NCI-H1930 (cell line): ENCODE data around the gene CBFA2T2.
"Not testable (repeated sequence)": the region's sequence is repeated elsewhere in the genome, so short reads cannot be mapped to it uniquely, and the experiment has no call there.

Experiments used
- DNase-seq, 2 experiments: peaks; one replicate each; lab custom pipeline; 2025; lab: John Stamatoyannopoulos, UW

CBFA2T2 gene

DNA sequence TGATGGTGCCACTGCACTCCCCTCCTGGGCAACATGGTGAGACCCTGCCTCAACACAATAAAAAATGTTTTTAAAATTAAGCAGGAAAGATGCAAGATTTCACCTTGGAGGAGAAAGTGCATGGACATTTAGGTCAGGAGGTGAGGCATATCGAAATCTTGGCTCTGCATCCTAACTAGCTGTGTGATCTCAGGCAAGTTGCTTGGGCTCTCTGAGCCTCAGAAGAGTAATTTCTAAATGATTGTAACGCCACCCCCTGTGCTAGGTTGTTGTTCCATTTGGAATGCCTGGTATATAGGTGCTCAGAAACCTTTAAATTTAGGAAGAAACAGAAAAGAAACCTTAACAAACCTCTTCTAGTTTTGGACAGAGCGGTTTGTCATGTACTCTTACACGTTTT is 136.3 kb downstream of the CBFA2T2 start:
- DNase-seq = no peak

DNA sequence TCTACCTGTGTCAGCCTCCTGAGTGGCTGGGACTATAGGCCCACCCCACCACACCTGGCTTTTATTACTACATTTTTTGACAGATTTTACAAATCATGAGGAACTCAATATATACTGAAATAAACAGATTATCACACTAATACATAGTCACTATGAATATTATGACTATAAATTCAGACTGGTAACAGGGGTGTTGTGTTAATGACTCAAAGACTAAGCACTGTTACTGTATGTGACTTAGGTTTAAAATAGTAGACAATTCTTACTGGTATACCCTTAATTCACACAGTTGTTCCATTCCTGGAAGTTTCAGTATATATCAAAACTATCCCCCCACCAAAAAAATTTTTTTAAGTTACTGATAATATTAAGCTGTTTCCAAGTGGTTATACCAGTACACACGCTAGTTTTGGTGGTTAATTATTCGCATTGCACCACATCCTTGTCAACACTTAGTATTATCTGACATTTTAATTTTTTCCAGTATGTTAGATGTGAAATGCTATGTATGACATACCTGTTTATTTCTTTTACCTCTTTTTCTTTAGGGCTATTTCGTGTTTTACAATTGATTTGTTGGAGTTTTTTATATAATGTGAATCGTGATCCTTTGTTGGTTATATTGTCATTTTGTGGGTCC is 137.8 kb downstream of the CBFA2T2 start:
- no peak for DNase-seq

DNA sequence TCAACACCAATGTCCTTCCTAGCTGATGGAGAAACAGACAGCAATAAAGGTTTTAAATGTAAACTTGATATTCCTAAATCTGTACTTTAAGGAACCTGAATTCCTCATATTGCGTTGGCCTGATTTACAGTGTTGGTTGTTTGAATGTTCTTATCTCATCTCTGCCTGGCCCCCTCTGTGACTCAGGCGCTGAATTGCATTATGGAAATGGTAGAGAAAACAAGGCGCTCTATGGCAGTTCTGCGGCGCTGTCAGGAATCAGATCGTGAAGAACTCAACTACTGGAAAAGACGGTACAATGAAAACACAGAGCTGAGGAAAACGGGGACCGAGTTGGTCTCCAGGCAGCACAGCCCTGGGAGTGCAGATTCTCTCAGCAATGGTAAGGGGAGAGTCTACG is 139.6 kb downstream of the CBFA2T2 start:
- DNase-seq = no peak

DNA sequence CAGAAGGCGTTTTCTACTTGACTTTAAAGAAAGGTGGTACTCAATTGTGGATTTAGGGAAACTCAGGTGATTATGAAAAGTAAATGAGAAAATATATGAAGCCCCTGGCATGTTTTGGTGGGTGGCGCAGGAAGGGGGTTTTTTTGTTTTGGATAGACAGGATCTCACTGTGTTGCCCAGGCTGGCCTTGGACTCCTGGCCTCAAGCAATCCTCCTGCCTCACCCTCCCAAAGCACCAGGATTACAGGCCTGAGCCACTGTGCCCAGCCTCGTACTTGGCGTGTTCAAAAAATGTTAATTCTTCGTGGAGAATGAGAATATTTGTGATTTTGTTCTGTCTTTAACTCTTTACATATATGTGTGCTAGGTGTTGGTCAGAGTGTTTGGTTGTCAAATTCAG is 140.1 kb downstream of the CBFA2T2 start:
- no peak for DNase-seq

DNA sequence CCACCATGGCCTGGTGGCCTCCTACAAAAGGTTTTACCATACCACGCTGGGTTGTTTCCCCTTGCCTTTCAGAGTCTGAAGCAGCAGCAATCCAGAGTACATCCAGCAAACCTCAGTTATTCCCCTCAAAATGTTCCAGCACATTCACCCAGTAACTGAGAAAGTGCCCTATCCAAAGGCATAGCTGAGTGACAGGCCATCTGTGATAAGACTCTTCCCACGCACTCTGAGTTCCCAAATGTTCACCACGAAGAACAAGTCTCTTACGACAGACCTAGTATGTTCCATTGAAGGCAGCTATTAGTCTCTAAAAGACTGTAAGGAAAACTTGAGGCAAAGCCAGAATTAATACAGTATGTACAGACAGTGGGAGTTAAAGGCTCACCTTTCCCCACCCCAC is 140.6 kb downstream of the CBFA2T2 start:
- no peak for DNase-seq

DNA sequence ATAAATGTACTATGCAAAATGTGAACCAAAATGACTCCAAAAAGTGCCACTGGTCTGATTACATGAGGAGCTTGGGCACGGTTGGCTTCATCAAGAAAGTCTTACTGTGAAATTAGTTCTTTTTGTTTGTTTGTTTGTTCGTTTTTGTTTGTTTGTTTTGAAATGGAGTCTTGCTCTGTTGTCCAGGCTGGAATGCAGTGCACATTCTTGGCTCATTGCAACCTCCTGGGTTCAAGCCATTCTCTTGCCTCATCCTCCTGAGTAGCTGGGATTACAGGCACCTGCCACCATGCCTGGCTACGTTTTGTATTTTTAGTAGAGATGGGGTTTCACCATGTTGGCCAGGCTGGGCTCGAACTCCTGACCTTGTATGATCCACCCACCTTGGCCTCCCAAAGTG is 142.0 kb downstream of the CBFA2T2 start:
- not testable (repeated sequence) for DNase-seq

DNA sequence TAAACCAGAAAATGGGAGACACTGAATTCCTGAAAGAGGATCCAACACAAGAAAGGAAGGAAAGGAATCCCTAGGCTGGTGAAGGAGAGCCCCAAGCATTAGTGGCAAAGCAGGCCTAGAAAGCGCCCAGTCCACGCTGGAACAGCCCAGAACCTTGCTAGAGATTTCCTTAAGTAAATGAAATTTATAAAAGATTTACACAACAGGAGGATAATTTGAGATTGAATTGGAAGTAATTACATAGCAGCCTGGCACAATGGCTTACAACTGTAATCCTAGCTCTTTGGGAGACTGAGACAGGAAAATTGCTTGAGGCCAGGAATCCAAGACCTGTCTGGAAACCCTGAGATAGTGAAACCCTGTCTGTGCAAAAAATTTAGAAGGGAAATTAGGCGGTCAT is 145.4 kb downstream of the CBFA2T2 start:
- DNase-seq = no peak

DNA sequence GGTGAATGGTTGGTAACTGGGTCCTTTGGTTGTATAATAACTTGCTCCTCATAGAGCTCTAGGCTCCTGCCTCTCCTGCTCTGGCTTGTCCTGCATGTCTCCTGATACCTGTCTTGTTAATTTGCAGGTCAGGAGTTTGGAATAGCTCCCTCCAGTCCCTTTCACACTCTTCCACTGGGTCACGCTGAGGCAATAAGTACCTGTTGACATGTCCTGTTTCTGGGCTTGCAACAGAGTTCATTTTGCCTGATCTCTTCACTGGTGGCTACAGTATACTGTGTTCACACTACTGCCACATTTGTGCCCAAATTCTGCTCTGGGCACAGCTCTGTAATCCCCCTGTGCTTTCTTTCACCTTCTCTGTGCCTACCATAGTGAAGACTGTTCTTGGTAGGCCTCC is 146.9 kb downstream of the CBFA2T2 start:
- DNase-seq = no peak

DNA sequence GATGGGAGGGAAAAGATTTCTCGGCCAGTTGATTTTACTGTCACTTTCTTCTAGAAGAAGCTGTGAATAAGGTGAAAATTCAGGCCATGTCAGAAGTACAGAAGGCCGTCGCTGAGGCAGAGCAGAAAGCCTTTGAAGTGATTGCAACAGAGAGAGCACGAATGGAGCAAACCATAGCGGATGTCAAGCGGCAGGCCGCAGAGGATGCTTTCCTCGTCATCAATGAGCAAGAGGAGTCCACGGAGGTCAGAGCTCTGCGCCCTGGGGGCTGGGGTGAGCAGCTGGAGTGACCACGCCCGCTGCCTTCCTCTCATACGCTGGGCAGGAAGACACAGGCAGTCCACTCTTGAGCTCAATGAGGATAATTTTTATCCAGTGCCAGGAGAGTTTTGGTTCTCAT is 150.4 kb downstream of the CBFA2T2 start:
- no peak for DNase-seq

DNA sequence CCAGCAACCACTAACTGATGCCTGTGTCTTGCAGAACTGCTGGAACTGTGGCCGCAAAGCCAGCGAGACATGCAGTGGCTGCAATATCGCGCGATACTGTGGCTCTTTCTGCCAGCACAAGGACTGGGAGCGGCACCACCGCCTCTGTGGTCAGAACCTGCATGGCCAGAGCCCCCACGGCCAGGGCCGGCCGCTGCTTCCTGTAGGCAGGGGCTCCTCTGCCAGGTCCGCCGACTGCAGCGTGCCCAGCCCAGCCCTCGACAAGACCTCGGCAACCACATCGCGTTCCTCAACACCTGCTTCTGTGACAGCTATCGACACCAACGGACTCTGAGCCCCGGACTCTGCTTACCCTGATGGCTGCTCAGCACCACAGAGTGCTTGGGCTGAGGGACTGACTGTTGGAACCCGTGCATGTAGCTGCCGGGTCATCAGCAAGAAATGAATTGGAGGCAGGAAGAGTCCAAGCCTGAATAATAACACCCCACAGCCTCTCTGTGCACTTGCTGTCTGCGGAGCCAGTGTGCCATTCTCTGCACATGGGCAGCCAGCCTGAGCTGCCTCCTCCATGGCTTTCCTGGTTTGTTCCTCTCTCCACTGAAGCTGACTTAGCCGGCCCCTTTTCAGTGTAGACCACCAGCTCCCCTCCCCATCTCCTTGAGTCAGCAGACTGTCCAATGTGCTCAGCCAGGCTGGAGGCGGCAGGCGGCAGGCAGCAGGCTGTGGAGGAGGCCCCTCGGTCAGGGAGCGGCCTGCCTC is 154.6 kb downstream of the CBFA2T2 start:
- DNase-seq = no peak

DNA sequence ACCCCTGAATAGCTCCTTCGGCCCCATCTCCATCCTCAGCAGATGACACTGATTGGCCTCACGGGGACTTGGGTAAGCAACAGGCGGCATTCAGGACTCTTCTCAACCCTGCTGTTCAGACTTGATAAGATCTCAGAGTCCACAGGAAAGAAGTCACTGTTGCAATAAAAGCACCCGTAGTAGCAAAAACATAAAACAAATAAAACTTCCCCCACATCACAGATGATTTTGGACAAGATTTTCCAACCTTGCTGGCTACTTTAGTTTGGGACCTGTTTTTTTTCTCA is 155.1 kb downstream of the CBFA2T2 start:
- no peak for DNase-seq

DNA sequence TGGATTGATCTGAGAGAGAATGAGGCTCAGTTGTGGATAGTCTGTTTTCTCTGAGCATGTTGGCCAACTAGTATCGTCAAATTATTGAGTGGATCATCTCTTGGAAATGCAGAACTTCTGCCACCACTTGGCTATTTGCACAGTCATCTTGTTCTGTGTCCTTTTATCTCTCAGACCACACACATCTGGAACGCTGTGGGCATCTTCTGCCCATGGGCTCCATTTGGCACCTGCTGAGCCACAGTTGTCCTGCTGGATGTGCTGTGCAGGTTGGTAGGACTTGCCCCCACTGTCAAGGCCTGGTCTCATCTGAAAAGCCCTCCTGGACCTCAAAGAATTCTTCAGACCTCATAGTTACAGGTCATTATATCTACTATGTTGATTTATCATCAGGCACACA is 155.5 kb downstream of the CBFA2T2 start:
- DNase-seq = no peak

DNA sequence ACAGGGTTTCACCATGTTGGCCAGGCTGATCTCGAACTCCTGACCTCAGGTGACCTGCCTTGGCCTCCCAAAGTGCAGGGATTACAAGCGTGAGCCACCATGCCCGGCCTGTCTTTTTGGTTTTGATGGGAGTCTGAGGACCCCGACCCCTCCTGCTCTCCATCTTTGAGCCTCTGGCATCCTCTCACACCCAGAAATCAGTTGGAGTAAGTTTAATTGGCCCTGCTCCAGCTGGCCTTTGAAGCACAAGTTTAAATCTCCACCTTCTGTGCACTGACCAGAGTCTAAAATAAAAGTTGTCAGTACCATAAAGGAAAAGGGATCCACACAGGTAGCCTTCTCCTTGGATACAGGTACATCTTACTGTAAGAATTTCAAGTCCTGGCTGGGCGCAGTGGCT is 156.3 kb downstream of the CBFA2T2 start:
- DNase-seq = no peak

DNA sequence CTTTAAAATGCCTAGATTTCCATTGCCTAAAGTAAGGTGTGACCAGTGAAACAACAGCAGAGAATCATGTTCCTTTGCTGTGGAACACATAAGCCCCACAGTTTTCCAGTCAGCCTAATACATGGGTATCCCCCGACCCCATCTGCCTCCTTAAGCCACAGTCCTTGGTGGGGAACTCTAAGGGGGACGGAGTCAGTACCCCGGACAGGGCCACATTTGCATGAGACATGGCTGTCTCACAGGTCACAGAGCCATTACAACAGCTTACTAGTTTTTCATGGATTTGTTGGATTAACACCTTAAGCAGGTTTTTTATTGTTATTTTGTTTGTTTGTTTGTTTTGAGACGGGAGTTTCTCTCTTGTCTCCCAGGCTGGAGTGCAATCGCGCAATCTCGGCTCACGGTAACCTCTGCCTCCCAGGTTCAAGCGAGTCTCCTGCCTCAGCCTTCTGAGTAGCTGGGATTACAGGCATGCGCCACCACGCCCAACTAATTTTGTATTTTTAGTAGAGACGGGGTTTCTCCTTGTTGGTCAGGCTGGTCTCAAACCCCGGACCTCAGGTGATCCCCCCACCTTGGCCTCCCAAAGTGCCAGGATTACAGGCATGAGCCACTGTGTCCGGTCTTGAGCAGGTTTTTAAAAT is 157.2 kb downstream of the CBFA2T2 start:
- DNase-seq = not testable (repeated sequence)

DNA sequence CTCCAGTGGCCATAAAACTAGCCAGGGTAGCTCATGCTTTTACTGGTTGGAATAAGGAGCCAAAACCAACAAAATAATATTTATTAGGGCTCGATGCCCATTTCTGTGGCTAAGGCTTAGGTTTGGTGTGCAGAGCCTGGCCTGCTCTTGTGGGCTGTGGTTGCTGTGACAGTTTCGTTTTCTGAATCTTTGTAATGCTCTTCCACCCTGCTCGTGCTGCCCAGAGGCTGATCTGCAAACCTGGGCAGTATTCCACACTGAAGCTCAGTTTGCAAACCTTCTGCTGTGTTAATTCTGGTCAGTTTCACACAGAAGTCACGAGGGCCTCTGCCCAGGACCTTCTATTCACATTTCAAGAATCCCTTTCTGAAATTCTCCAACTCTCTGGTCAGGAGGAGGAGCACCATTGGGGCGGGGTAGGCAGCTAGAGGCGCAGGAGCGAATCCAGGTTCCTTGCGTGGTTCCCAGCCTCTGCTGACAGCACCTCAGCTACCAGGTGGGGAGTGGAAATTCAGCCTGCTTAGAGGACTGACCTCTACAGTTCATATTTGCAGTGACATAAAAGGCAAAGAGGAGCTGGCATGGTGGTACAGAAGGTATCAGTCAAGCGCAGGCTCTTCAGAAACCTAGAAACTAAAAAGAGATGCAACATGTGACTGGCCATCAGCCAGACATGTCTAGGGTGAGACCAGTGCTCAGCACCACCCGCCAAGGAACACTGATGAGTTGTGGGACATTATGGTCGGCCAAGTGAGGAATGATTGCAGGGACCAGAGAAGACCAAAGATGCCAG is 157.9 kb downstream of the CBFA2T2 start:
- DNase-seq = no peak

DNA sequence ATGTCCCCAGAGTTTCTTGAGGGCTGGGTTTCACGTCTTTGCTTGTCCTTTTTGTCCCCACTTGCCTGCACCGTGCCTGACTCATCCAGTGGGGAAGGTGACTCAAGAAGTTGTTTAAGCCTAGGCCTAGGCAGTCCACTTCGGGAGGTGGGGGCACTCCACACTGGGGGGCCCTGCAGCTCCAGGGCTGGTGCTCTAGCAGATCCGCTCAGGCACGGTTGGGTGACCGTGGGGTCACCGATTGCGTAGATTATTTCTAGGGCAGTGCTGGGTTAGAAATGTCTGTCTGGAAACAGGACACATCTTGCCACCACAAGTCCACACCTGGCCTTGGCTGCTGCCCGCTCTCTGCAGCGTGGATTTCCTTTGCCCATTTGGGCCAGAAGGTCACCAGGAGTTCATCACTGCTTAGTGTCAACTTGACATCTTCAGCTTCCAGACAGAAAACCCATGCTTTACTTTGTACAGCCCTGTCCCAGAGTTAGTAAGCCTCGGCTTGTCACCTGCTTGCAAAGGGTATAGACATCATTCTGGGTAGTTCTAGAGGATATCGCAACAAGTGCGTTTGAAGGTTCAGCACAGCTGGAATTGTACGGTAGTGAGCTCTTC is 158.6 kb downstream of the CBFA2T2 start:
- no peak for DNase-seq

DNA sequence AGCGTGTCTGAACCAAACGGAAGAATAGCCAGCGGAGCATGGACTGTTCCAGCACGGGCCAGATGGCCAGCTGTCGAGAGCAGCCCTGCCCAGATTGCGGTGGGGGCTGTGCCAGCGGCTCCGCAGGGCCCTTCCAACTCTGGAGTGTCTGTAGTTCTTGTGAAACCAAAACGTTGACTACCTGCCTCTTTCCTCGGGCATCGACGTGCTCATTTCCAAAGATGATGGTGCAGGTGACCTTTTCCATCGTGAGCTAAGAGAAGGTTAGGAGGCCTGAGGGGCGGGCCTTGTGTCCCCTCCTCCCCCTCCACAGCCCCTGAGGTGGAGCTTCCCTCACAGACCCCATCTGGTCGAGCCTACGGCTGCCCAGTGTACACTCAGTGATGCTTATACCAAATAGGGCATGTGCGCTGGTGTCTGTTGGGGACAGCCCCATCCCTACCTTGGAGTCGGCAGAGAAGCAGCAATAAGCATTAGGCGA is 159.3 kb downstream of the CBFA2T2 start:
- DNase-seq = no peak

DNA sequence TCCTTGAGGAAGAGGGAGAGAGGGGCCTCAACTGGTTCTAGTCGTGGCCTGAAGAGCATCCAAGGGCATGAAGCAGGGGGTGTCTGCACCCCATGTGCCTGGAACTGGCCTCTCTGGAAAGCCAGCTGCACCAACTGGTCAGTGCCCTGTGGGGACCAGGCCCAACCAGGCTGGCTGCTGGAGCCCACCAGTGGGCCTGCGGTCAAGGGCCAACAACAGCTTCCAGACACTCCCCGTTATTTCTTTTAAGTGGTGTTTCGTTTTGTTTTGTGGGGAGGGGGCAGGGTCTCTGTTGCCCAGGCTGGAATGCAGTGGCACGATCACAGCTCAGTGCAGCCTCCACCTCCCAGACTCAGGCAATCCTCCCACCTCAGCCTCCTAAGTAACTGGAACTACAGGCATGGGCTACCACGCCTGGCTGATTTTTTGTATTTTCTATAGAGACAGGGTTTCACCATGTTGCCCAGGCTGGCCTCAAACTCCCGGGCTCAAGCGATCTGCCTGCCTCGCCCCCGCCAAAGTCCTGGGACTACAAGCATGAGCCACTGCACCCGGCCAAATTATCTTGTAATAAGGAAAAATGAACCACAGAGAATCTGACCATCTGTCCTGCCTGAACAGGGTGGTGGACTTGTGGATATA is 160.3 kb downstream of the CBFA2T2 start:
- DNase-seq = no peak

DNA sequence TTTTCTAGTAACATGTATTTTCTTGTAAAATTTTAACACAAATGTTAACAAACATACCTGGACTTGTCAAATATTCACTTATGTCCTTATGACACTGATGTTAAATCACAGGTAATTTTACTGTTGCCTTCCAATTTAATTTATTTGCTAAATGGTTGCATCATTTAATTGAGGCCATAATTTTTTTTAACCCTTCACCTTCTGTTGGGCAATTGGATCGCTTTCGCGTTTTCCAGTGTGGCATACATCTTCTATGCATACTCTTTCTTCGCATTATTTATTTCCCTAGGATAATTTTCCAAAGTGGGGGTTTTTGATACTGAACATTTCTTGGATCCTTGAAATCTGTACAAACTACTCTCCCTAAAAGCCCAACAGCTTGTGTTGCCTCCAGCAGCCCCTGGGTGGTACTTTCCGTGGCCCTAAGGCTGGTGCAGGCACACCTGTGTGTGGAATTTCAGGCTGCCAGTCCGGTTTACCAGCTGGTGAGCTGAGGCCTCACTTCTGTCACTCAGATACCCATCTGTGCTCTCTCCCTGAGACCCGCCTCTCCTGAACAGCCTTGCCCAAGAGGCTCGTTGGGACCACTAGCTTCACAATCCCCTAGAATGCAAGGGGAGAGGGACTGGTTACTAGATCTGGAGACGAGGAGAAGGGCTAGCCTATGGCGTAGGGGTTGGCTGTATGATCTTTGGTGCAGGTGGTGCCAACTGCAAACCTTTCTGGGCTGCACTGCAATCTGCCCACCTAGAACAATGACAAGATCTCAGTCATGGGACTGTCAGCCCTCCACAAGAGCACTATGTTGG is 161.1 kb downstream of the CBFA2T2 start:
- DNase-seq = no peak

DNA sequence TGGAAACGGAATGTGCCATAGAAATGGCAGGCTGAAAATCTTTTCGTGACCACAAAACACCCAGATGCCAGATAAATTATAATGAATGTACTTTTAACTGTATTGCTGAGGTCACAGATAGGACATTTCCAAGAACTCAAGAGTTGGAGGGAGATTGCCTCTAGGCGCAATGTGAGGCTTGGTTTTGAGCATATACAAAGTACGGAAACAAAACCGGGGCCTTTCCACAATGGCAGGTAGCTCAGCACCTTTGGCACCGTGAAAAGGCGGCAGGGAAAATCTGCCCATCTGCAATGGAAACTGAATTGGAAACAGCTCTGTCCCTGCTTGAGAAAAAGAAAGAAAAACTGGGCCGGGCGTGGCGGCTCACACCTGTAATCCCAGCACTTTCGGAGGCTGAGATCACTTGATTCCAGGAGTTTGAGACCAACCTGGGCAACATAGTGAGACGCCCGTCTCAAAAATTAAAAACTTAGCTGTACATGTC is 161.7 kb downstream of the CBFA2T2 start:
- DNase-seq = no peak
